Astrocyte (in vitro differentiated cells and primary cell): ENCODE results near the gene ADAM22. TPM values are rescaled to one million over a fixed set of nuclear protein-coding genes. Genes with fewer than 3 reads are reported as not detected.

Experiments used
- DNase-seq: peaks from one replicate; pipeline ENCODE4 v3.0.0-alpha.2; 2010; ENCODE audit warnings: low read depth
- FAIRE-seq: peaks from 2 replicates; lab custom pipeline; 2011; peaks lifted over from hg19 to GRCh38; lab: Jason Lieb, UNC
- H2AFZ ChIP-seq: 2 replicates; pipeline ENCODE4 v1.6.0; 2012; ENCODE audit warnings: low read depth, low read length, inconsistent platforms
- H3K27ac ChIP-seq: 2 replicates; pipeline ENCODE4 v1.5.1; 2011; ENCODE audit warnings: low read depth, low read length, inconsistent platforms
- H3K27me3 ChIP-seq: 2 replicates; pipeline ENCODE4 v1.6.0; 2011; ENCODE audit warnings: low read length, inconsistent platforms; ENCODE audit not compliant: insufficient read depth
- H3K36me3 ChIP-seq: 2 replicates; pipeline ENCODE4 v1.5.1; 2011; ENCODE audit warnings: low read length, inconsistent platforms; ENCODE audit not compliant: insufficient read depth
- H3K4me1 ChIP-seq: 2 replicates; pipeline ENCODE4 v1.5.1; 2011; ENCODE audit warnings: low read length, inconsistent platforms; ENCODE audit not compliant: insufficient read depth
- H3K4me2 ChIP-seq: 2 replicates; pipeline ENCODE4 v1.6.0; 2012; ENCODE audit warnings: low read length, inconsistent platforms
- H3K4me3 ChIP-seq: 2 replicates; pipeline ENCODE4 v1.5.1; 2011; ENCODE audit warnings: low read depth, mild to moderate bottlenecking, low read length, inconsistent platforms; ENCODE audit not compliant: insufficient read depth
- H3K79me2 ChIP-seq: 2 replicates; pipeline ENCODE4 v1.6.0; 2012; ENCODE audit warnings: mild to moderate bottlenecking, low read length, inconsistent platforms; ENCODE audit not compliant: insufficient read depth
- H3K9ac ChIP-seq: 2 replicates; pipeline ENCODE4 v1.6.0; 2012; ENCODE audit warnings: mild to moderate bottlenecking, low read length, inconsistent platforms
- H3K9me3 ChIP-seq: 2 replicates; pipeline ENCODE4 v1.5.1; 2012; ENCODE audit warnings: low read depth, mild to moderate bottlenecking, low read length, inconsistent platforms; ENCODE audit not compliant: insufficient read depth
- H4K20me1 ChIP-seq: 2 replicates; pipeline ENCODE4 v1.6.0; 2012; ENCODE audit warnings: low read length, inconsistent platforms; ENCODE audit not compliant: insufficient read depth
- H3K27ac Mint-ChIP-seq: one replicate; pipeline ENCODE4 v1.8.0; 2021; ENCODE audit warnings: mild to moderate bottlenecking, mixed read lengths; ENCODE audit not compliant: unreplicated experiment
- H3K27me3 Mint-ChIP-seq: one replicate; pipeline ENCODE4 v1.8.0; 2021; ENCODE audit warnings: low read depth, mixed read lengths; ENCODE audit not compliant: unreplicated experiment
- H3K36me3 Mint-ChIP-seq: one replicate; pipeline ENCODE4 v1.8.0; 2021; ENCODE audit warnings: low read depth, mixed read lengths; ENCODE audit not compliant: unreplicated experiment
- H3K4me1 Mint-ChIP-seq: one replicate; pipeline ENCODE4 v1.8.0; 2021; ENCODE audit warnings: low read depth, mixed read lengths; ENCODE audit not compliant: unreplicated experiment
- H3K4me3 Mint-ChIP-seq: one replicate; pipeline ENCODE4 v1.8.0; 2021; ENCODE audit warnings: mild to moderate bottlenecking, moderate library complexity, mixed read lengths; ENCODE audit not compliant: unreplicated experiment
- H3K9me3 Mint-ChIP-seq: one replicate; pipeline ENCODE4 v1.8.0; 2021; ENCODE audit warnings: mild to moderate bottlenecking, mixed read lengths; ENCODE audit not compliant: unreplicated experiment
- CTCF ChIP-seq: IDR thresholded peaks from 2 replicates; pipeline ENCODE4 v1.5.1; 2011; ENCODE audit warnings: low read depth, mild to moderate bottlenecking, inconsistent platforms, low read length, moderate library complexity; ENCODE audit not compliant: insufficient read depth
- EZH2 ChIP-seq: IDR thresholded peaks from 2 replicates; pipeline ENCODE4 v1.6.1; 2012; ENCODE audit warnings: mild to moderate bottlenecking, low read length, inconsistent platforms; ENCODE audit not compliant: insufficient read depth
- total RNA-seq: library from RNA; stranded (reverse); gene quantifications from 2 replicates; pipeline ENCODE4 v1.2.1, GENCODE V29; 2021

The ADAM22 gene
- total RNA-seq, 1 donor from 2014 or later: 1.5 TPM

- Mint-ChIP-seq H3K27ac (no peak overlapping the region), H3K9me3 (peaks cover 6% of the 10 kb centered on the region), H3K4me1 (peaks cover 3% of the 10 kb centered on the region), H3K27me3 (no peaks in the 10 kb centered on the region), H3K4me3 (no peak overlapping the region), H3K36me3 (no peaks in the 10 kb centered on the region)
- Histone ChIP-seq H3K4me1 (no peaks in the 10 kb centered on the region), H3K27ac (no peak overlapping the region), H3K4me3 (no peak overlapping the region), H3K36me3 (no peaks in the 10 kb centered on the region), H3K79me2 (no peaks in the 10 kb centered on the region), H3K9ac (no peak overlapping the region), H2AFZ (no peak overlapping the region), H3K27me3 (no peaks in the 10 kb centered on the region), H4K20me1 (no peaks in the 10 kb centered on the region), H3K9me3 (no peaks in the 10 kb centered on the region), H3K4me2 (no peak overlapping the region)
- no peak for TF ChIP-seq EZH2
- no peak for FAIRE-seq
- DNase-seq: no peak
These were observed 138.6 kb downstream of the ADAM22 start for GRCh38 chr7:88072715-88073055.

- Histone ChIP-seq H3K27ac (no peak overlapping the region), H3K4me2 (no peak overlapping the region), H3K9me3 (no peaks in the 10 kb centered on the region), H3K27me3 (no peaks in the 10 kb centered on the region), H3K79me2 (no peaks in the 10 kb centered on the region), H4K20me1 (no peaks in the 10 kb centered on the region), H3K4me3 (no peak overlapping the region), H2AFZ (no peak overlapping the region), H3K36me3 (no peaks in the 10 kb centered on the region), H3K4me1 (no peaks in the 10 kb centered on the region), H3K9ac (no peak overlapping the region)
- no peak overlapping the region for H3K27ac Mint-ChIP-seq
- H3K9me3 Mint-ChIP-seq: peaks cover 8% of the 10 kb centered on the region
- no peaks in the 10 kb centered on the region for H3K27me3 Mint-ChIP-seq
- DNase-seq (no peak), FAIRE-seq (no peak)
- TF ChIP-seq EZH2 (no peak), CTCF (no peak)
- H3K4me3 Mint-ChIP-seq: no peak overlapping the region
- no peaks in the 10 kb centered on the region for H3K36me3 Mint-ChIP-seq
- peaks cover 3% of the 10 kb centered on the region for H3K4me1 Mint-ChIP-seq
These were observed 139.6 kb downstream of the ADAM22 start for GRCh38 chr7:88073626-88074025.

GRCh38 chr7:88075216-88075615, 141.2 kb downstream of the ADAM22 start:
- Histone ChIP-seq H3K4me1 (no peaks in the 10 kb centered on the region), H3K4me3 (no peak overlapping the region), H3K9me3 (no peaks in the 10 kb centered on the region), H3K4me2 (no peak overlapping the region), H3K27ac (no peak overlapping the region), H3K36me3 (no peaks in the 10 kb centered on the region), H2AFZ (no peak overlapping the region), H4K20me1 (no peaks in the 10 kb centered on the region), H3K9ac (no peak overlapping the region), H3K27me3 (no peaks in the 10 kb centered on the region), H3K79me2 (no peaks in the 10 kb centered on the region)
- TF ChIP-seq EZH2: no peak
- TF ChIP-seq CTCF: no peak
- Mint-ChIP-seq H3K27me3 (no peaks in the 10 kb centered on the region), H3K4me3 (no peak overlapping the region), H3K9me3 (peaks cover 7% of the 10 kb centered on the region), H3K36me3 (no peaks in the 10 kb centered on the region), H3K4me1 (peaks cover 3% of the 10 kb centered on the region), H3K27ac (no peak overlapping the region)
- DNase-seq (no peak), FAIRE-seq (no peak)
